ENCODE data around the gene DIP2A. TPM values are rescaled to one million over a fixed set of nuclear protein-coding genes. Genes with fewer than 3 reads are reported as not detected.

The DIP2A gene
- total RNA-seq, 1 donor from 2014 or later = 31.2 TPM

DNA sequence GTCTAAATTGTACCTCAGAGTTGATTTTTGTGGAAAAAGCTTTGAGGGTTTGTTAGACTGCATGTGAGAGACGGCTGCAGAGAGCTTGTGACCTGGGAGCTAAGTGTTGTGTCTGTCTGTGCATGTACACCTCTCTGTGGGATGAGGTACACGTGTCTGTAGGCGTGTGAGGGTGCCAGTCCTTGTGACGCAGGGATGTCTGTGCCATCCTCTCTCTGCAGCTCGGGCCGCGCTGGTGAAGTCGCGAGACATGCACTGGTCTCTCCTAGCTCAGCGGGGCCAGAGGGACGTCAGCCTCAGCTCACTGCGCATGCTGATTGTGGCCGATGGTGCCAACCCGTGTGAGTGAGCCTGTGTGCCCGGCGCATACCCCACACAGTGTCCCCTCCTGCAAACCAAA is 79.6 kb downstream of the DIP2A start:
- DNase-seq = no peak

DNA sequence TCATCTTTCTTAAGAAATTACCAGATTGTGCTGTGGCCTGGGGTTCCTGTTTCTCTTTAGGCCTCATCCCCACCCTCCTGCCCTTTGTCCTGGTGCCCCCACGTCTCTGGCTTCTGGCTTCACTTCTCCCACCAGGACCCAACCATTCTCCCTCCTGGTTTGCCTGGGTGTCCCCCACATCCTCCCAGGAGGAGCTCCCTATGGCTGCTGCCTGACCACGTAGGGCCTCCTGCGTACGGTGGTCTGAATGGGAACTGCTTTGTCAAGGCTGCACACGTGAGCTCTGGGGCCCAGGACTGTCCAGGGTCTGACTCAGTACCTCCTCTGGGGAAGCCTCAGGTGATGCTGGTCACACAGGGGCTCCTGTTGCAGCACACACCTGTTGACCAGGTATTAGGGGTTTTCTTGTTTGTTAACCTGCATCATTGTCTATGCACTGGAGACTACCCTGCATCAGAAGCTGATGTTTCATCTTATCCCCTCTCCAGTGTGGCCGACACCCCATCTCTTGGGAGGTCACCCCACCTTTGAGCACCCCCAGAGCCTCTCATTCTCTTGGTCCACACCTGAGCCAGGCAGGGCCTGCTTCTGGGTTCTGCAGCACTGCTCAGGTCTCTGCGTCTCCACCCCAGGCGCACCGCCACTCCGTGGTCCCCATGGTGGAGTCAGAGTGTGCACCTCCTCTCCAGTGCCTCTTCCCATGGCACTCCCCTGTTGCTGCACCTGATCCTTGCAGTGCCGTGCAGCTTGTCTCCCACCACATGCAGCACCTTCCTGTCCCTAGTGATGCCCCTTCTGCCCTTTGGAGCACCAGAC is 80.4 kb downstream of the DIP2A start:
- no peak for DNase-seq

DNA sequence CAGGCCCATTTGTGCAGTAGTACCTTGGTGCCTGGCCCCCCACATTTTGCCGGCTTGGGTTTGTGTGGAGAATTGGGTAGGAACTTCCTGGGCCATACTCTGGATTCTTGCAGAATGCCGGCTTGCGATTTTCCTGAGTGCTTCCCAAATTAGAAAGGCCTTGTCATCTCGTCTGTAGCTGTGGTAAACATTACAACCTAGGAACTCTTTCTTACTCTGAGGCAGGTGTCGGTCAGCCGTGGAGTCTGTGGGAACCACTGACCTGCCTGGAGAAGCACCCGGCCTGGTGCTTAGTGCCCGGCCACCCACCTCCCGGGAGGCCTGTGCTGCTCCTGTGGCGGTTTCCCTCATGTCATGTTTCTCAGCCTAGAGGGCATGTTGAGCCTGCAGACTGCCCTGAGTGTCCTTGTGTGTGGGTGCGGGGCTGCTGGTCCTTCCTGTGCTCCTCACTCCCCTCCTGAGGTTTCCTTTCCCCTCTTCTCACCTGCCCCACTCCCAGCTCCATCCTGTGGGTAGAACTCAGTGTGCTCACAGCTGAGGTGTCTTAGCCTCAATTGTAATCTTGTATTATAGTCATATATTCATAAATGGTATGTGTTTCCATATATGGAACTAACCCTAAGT is 81.5 kb downstream of the DIP2A start:
- DNase-seq = no peak

DNA sequence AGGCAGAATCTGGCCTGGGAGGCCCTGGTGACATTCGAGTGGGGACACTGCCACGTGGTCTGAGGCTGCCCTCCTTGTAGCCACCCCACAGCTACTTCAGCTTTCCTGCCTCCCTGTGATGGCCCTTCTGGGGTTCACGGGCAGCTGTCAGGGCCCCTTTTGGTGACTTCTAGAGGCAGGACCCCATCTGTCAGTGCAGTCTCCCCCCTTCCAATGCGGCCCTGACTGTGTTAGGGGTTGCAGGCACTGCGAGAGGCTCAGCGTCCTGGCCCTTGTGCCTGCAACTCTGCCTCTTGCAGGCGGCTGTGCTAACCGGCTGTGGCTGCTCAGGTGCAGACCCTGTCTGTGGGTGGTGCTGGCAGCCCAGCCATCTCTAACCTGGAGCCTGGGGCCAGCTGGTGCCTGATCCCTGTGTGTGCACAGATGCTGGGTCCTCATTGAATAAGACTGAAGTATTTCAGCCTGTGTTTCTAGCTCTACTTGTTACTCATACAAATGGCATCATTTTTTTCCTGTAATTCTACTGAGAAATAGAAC is 84.0 kb downstream of the DIP2A start:
- no peak for DNase-seq

DNA sequence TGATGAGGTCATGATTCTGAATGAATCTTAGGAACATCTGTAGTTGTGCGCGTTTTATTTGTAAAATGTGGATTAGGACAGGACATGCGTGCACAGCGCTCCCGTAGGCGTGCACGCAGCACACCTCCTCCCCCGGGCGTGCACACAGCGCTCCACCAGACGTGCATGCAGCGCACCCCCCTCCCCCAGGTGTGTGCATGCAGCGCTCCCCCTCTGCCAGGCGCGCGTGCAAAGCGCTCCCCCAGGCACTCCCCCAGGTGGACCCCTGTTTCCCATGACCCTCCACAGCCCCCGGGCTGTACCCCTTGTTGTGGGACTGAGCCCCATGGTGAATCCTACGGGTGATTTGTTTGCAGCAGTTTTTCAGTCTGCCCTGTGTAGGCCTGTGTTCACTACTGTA is 84.6 kb downstream of the DIP2A start:
- DNase-seq = no peak

DNA sequence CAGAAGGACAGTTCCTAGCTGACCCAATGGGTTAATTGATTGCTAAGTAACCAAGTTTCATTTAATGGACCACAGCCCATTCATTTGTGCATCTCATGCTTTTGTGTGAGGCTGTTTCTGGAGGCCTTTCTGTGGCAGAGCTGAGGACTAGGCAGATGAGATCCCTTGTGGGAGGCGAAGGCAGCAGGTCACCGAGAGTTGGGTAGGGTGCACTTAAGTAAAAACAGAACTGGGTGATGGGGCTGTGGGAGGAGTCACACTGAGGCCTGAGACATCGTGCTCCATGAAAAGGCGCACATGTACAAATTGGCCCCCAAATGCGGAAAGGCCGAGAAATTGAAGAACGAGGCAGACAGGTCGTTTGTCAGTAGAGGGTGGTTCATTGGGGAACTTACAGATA is 85.3 kb downstream of the DIP2A start:
- DNase-seq = no peak

DNA sequence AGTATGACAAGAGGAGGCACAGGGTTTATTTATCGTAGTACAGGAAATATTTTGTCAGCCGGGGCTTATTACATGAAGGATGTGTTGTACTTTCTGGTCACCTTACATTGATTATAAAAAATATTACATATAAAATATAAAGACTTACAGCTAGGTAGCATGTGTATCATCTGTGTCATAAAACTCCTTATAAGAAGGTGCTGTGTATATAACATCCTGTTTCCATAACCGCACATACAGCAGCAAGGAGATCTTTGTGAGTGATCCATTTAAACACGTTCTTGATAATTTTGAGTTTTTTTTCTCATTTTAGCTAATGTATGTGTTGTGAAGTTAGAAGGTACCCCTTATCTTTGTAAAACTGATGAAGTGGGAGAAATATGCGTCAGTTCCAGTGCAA is 86.1 kb downstream of the DIP2A start:
- DNase-seq = no peak

DNA sequence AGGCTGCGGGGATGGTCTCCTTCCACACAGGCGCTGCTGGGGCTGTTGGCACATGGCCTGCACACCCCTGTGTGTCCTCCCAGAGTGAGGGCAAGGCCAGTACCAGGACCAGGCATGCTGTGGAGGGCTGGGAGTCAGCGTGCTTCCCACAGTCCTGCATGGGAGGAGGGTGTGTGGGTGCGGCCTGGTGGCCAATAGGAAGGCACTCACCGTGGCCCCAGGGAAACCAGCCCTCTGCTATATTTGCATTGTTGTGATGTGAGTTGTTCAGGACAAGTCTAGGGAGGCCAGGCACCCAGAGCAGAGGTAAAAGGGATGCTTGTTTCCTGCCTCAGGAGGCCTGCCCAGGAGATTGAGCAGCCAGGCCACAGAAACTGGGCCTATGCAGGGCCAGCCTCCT is 86.7 kb downstream of the DIP2A start:
- DNase-seq = no peak

DNA sequence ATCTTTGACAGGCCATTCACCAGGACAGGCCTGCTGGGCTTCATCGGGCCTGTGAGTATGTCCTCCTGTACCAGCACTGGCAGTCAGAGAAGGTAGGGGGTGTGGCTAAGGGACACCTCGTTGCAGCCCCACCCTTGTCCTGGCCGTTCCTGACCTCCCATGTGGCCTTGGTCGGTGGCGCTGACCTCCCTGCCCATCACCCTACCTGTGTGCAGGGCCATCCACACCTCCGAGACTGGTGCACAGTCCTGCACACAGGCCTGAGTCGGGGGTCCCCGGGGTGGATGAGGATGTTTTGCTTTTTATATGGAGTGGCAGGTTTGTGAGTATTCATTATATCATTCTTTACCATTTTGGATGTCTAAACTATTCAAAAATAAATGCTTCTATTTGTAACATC is 87.2 kb downstream of the DIP2A start:
- DNase-seq = no peak

DNA sequence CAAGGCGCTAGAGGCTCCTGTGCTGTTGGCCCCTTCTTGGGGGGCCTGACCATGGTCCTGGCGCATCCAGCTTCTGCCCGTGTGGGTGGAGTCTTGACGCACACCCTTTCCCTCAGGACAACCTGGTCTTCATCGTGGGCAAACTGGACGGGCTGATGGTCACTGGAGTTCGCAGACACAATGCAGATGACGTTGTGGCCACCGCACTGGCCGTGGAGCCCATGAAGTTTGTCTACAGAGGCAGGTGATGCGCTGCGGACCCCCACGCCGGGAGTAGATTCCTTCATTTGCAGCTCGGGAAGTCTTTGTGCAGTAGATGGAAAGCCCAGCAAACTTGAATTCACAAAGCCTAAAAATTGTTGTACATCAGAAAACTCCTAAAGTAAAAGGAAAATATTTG is 88.1 kb downstream of the DIP2A start:
- no peak for DNase-seq

DNA sequence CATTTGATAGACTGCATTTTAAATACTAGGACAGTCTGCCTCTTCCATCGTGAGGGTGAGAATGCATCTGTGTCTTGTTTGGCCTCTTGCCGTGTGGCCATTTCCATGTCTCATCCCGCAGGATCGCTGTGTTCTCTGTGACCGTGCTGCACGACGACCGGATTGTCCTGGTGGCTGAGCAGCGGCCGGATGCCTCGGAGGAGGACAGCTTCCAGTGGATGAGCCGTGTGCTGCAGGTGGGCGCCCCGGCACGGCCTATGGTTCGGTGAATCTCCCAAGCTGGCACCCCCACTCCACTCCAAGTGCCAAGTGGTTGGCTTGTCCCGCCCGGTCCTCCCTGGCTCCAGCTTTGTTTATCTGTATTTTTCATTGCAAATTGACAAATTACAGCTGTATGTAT is 91.0 kb downstream of the DIP2A start:
- DNase-seq = no peak

DNA sequence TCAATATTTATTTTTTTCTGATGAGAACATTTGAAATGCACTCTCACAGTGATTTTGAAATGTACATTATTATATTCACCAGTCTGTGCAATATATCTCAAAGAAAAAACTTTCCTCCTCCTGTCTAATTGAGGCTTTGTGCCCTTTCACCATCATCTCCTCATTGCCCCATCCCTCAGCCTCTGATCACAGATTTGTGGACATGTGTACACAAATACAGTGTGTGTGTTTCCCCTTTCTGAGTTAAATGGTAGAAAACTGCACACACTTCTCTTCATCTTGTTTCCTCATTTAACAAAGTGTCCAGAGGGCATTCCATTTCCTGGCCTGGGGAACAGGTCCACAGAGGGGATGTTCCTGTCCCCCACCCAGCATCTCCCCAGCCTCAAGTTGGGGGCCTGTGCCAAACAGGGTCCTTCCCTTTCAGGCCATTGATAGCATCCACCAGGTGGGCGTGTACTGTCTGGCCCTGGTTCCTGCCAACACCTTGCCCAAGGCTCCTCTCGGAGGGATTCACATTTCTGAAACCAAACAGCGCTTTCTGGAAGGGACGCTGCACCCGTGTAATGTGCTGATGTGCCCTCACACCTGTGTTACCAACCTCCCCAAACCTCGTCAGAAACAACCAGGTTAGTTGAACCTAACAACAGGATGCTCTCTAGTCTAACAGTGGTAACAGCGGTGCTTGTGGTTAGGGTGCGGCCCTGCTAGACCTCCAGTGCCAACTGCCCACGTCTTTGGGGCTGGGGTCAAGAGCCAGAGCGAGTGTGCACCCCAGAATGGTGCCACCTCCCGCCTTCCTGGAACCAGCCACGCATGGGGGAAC is 91.6 kb downstream of the DIP2A start:
- no peak for DNase-seq

DNA sequence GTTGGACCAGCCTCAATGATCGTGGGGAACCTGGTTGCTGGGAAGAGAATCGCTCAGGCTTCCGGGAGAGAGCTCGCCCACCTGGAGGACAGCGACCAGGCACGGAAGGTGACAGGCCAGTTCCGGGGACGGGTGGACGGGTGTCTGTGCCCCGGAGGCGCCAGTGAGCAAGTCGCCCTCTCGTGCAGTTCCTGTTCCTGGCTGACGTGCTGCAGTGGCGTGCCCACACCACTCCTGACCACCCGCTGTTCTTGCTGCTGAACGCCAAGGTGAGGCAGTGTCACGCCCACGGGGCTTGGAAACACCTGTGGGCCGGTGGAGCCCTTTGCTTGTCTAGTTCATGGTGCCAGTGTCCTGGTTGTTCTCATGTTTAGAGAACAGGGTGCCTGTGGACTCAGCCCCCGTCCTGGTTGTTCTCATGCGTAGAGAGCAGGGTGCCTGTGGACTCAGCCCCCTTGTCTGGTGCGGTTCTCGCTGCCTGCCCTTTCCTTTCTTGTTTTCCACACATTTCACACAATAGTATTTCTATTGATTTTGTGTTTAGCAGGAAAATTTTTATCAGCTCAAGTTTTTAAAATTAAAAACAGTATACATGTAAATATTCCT is 93.0 kb downstream of the DIP2A start:
- DNase-seq = no peak

DNA sequence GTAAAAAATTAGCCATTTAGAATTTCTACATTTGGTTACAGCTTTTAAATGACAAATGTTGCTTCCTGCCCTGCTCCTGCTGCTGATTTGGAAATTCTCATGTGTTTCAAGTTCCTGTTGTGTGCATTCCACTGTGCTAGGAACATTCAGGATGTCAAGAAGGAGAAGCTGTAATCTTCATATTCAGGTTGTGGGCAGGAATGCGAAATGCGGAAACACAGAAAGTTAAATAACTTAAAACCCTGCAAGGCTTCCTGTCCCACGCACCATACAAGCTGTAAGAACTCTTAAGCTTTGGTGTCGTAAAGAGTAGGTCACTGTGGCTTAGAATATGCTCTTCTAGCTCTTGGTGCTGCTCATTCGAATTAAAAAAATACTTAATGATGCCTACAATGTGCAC is 93.6 kb downstream of the DIP2A start:
- DNase-seq = no peak

DNA sequence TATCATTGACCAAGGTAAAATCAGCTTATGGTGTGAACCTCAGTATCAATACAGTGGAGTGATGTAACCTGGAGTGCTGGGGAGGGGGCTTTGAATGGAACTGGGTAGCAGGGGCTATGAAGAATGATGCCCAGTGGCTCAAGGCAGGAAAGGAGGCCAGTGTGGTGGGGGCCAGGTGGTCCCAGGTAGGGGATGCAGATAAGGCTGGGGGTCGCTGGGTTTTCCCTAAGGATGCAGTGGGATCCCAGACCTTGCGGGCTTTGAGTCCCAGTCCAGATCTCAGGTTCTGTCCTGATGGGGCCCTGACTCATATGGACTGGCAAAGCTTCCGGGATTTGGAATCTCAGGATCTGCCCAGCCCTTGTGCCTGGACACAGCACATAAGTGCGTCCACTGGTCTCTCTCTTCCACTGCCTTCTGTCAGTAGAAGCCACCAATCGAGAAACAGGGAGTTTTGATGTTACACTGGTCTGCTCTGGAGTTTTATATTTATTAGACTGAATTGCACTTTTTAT is 94.2 kb downstream of the DIP2A start:
- no peak for DNase-seq

DNA sequence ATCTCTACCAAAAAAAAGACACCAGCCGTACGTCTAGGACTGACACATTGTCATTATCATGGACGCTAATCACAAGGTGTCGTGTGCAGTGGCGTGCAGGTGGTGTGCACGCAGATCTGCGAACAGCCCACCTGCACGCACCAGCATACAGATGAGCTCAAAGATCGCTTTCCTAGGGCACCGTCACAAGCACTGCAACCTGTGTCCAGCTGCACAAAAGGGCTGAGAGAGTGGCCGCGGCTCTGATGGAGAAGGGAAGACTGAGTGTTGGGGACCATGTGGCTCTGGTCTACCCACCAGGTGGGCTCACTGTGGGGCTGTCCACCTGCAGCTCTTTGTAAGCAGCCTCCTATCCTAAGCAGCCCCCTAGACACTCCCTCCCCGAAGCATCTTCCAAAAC is 95.3 kb downstream of the DIP2A start:
- no peak for DNase-seq

DNA sequence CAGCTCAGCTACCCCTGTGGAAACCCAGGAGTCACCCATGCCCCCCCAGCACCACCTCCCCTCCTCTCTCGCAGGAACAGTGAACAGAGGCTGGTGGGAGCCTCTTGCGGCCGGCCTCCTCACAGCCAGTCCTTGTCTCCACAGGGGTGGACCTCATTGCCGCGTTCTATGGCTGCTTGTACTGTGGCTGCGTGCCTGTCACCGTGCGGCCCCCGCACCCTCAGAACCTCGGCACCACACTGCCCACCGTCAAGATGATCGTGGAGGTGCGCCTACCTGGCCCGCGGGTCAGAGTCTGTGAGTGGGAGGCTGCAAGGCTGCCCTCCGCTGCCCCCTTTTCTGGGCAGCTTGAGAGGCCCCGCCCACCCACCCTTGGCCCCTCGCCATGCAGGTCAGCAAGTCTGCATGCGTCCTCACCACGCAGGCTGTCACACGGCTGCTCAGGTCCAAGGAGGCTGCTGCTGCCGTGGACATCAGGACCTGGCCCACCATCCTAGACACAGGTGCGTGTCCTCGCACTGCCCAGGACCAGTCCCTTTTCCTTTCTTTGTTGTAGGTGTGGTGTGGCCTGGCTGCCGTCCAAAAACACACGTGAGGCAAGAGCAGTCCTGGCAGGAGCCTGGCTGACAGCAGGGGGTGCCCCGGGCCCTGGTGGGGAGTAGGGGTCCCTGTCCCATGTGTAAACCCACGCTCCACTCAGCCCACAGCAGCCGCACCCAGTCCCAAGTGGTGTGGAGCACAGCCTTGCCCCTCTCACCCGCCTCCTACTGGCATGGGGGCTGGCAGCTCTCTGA is 95.9 kb downstream of the DIP2A start:
- no peak for DNase-seq

DNA sequence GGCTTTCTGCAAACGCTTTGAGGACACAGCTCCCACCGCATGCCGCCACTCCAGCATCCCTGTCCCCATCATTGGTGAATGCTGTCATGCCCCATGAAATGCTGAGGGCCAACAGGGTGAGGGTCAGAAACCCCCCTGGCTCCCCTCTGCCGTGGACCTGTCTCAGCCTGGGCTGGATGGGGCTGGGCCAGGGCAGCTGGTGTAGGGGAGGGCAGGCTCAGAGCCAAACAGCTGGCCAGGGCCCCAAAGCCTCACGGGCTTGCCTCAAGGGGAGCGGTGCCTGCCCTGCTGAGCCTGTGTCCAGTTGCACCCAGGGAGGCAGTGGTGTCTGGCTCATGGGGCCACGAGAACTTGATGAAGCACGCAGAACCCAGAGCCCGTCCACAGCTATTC is 96.5 kb downstream of the DIP2A start:
- no peak for DNase-seq

DNA sequence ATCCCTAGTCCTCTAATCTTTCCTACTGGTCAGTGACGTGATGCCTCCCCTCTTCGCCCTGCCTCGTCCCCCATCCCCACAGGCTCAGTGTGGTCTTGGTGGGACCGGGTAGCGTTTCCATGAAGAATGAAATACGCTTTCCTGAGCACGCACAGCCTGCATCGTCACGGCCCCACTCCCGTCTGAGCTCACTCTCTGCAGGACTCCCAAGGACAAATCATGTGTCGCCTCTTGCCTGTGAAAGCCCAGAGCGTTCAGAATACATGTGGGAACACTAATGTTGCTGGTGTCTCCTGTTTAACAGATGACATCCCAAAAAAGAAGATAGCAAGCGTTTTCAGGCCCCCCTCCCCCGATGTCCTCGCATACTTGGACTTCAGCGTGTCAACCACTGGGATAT is 97.0 kb downstream of the DIP2A start:
- DNase-seq = no peak

DNA sequence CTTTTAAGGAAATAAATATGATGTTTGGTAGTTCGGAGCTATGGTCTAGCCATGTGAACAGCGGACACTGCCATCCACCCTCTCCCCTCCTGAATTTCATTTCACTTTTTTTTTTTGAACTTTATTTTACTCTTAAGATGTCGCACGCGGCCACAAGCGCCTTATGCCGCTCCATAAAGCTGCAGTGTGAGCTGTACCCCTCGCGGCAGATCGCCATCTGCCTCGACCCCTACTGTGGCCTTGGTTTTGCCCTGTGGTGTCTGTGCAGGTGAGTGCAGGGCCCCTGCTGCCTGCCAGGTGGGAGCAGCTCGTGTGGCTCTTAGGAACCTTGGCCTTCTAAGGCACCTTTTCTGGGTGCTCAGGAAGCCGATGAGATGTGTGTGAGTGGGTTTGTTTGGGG is 98.1 kb downstream of the DIP2A start:
- no peak for DNase-seq

DNA sequence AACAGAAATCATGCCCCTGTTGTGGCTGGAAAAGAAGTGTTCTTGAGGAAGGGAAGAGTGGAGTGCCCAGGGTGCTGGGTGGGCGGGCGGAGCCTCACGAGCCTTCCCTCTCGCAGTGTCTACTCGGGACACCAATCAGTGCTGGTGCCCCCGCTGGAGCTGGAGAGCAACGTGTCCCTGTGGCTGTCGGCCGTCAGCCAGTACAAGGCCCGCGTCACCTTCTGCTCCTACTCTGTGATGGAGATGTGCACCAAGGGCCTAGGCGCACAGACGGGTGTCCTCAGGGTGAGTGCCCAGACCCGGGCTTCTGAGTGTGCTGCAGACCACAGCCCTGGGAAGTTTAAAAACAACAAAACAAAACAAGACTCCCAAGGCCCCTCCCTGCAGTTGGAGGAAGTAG is 98.8 kb downstream of the DIP2A start:
- DNase-seq = no peak

All from skin of body (tissue), 2 donors.